GM13977 (cell line): Measurements from ENCODE around the gene DYRK2.

Experiments used
- DNase-seq: peaks from one replicate; pipeline ENCODE4 v3.0.0; 2012; ENCODE audit warnings: low spot score
- in situ Hi-C: fragments of 300-500 bp; cut with MboI; formaldehyde crosslinking; loops from one replicate; pipeline ENCODE4 v1.12.0; 2022; ENCODE audit warnings: low sequenced_read_pairs, low pct_unique_long_range_greater_than_20kb, mixed read lengths, inconsistent platforms; ENCODE audit not compliant: unreplicated experiment
- TF ChIP-seq, protein P1 (sequence below): IDR thresholded peaks from 2 replicates; pipeline ENCODE4 v1.5.1; 2012; ENCODE audit warnings: mild to moderate bottlenecking, control low read depth; ENCODE audit not compliant: insufficient read depth; ENCODE audit errors: extremely low read depth, missing control alignments

DYRK2 gene

DNA sequence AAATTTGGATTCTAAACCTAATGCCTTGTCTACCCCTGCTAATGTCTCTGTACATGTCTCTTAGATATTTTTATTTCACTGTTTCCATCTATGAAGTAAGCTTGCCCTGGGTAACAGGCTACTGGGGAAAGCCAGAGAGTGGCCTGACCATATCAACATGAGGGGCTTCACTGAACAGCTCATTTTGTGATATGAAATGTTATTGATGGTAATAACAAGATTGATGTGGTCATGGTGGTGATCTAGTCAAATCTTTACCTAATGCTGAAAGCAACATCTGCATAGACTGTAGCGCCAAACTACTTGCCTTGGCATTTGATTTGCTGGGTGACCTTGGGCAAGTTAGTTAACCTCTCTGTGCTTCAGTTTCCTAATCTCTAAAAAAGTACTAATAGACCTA lies 9.9 kb upstream of the DYRK2 start:
- in situ Hi-C loops: no loop called here
- DNase-seq: no peak
- TF ChIP-seq, protein P1, sequence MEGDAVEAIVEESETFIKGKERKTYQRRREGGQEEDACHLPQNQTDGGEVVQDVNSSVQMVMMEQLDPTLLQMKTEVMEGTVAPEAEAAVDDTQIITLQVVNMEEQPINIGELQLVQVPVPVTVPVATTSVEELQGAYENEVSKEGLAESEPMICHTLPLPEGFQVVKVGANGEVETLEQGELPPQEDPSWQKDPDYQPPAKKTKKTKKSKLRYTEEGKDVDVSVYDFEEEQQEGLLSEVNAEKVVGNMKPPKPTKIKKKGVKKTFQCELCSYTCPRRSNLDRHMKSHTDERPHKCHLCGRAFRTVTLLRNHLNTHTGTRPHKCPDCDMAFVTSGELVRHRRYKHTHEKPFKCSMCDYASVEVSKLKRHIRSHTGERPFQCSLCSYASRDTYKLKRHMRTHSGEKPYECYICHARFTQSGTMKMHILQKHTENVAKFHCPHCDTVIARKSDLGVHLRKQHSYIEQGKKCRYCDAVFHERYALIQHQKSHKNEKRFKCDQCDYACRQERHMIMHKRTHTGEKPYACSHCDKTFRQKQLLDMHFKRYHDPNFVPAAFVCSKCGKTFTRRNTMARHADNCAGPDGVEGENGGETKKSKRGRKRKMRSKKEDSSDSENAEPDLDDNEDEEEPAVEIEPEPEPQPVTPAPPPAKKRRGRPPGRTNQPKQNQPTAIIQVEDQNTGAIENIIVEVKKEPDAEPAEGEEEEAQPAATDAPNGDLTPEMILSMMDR: no peak

DNA sequence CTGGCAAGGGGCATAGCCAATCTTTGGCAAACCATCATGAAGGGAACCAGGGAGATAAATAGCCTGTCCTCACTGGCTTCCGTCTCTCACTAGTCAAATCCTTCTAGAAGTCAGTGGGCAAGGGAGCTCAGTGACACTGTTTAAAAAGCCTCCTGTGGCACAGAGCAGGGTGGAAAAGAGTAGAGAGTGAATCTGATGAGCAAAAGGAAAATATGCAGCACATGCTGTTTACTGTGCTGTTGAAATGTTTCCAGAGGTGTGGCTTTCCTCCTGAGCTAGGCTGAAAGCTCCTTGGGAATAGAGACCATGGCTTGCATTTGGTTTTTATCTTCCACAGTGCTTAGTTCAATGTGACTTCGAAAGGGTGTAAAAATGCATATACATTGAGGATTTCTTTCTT lies 7.7 kb upstream of the DYRK2 start:
- in situ Hi-C loops: no loop called here
- TF ChIP-seq, protein P1: no peak
- DNase-seq: no peak

DNA sequence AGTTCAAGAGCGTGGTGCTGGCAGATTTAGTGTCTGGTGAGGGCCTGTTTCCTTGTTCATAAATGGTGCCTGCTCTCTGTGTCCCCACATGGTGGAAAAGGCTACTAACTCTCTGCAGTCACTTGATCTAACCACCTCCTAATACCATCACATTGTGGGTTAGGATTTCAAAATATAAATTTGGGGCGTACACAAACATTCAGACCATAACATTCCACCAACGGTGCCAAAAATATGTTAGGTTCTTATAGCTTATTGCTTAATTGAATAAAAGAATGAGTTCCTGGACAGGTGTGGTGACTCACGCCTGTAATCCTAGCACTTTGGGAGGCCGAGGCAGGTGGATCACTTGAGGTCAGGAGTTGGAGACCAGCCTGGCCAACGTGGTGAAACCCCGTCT lies 3.4 kb upstream of the DYRK2 start:
- DNase-seq: no peak
- TF ChIP-seq, protein P1: no peak
- in situ Hi-C loops: no loop called here

- no peak for DNase-seq
- TF ChIP-seq, protein P1: no peak
Measured at GRCh38 chr12:67645601-67646000, 2.9 kb upstream of the DYRK2 start.

DNA sequence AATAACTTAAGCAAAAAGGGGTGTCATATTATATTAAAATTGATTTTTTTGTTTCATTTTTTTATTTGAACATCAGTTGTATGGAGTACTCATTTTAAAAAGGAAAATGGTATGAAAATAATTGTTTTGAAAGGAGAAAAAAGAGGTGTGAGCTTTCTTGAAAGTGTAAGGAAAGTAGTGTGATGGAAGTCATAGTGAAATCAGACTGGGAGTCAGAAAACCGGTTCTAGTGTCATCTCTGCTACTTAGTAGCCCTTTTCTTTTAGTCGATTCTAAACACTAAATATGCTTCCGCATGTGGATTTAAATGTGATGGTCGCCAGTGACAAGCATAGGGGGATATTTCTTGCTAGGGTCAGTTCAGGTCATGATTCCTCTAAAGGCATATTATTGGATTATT lies 1.8 kb upstream of the DYRK2 start:
- TF ChIP-seq, protein P1: no peak
- in situ Hi-C loops: no loop called here

More at GRCh38 chr12:67645601-67646000, 2.9 kb upstream of the DYRK2 start:
- in situ Hi-C loops: no loop called here

DNA sequence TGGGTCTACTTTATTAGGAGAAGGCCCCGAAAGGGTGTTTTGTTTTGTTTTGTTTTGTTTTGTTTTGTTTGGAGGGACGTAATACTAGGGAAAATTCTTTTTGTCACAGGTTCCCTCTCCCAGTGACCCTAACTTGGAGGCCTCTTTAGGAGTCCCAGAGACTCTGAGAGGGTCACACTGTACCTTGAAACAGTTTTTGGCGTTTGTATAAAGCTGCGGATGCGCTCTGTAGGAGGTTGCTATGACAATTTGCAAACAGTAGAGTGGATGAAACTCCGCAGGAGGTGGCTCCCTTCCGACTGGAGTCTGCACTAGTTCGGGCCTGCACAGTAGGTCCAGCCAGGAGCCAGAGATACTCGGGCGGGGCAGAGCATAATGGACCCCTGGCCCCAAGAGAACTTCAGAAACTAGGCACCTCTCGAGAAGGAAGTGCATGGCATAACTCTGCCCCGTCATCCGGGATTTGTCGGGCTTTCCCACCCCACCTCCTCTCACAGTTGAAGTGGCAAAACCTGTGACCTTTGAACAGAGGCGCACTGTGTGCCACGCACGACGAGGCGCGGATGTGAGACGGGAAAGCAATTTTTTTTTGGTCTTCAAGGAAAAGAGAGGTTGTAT lies 1.3 kb upstream of the DYRK2 start:
- DNase-seq: no peak

More for the DNA sequence above, 1.8 kb upstream of the DYRK2 start:
- DNase-seq: no peak

More for the DNA sequence above, 1.3 kb upstream of the DYRK2 start:
- in situ Hi-C loops: no loop called here
- TF ChIP-seq, protein P1: no peak
